ENCODE data around the gene OR4E1.
"Not testable (repeated sequence)": the region's sequence is repeated elsewhere in the genome, so short reads cannot be mapped to it uniquely, and the experiment has no call there.

The OR4E1 gene

DNA sequence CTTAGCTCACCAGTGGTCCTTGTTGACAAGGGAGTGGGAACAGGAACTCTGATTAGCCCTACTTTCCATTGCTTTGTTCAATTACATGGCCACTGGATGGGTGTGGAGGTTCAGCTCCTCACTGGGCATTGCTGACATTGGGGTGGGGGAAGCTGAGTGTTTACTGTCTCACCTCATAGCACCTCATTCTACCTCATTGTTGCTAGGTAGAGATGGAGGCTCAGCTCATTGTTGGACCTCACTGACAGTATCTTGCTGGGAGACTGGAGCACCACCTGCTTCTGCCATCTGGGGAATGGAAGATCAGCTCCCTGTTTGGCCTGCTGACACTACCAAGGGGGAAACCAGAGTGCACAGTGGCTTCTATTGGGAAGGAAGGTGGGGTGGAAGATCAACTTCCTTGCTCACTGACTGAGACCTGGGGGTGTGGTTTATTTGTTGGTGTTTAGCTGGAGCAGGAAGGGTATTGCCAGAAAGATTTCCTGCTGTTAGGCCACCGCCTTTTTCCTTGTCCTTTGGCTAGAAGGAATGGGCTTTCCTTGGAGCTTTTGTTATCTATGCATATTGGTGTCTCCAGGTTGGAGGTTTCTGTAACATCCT, 21.3 kb downstream of the OR4E1 start:
- DNase-seq = no peak

DNA sequence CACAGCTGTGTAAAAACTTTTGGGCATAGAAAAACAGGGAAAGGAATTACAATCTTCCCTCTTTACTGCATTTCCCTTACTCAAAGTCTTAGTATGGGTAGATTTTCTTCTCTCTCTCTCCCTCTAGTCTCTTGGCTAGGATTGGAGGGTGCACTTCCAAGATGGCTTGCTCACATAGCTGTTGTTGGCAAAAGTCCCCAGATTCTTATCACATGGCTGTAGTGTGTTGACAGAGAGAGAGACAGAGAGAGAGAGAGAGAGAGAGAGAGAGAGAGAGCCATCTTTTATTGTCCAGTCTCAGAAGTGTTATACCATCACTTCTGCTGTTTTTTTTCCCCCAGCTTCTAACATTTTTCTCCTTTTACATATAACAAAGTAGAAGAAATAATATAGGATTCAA, 26.2 kb downstream of the OR4E1 start:
- DNase-seq = no peak

DNA sequence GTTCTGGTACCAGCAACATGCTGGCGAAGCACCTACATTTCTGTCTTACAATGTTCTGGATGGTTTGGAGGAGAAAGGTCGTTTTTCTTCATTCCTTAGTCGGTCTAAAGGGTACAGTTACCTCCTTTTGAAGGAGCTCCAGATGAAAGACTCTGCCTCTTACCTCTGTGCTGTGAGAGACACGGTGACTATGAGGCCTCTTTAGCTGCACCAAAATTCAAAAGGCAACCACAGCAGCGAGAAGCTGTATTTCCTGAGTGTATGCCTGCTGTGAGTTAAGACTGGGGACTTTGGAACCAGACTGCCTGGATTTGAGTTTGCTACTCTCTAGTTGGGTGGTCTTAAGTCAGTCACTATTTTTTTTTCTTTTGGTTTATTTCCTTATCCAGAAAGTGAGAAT, 30.2 kb downstream of the OR4E1 start:
- no peak for DNase-seq

DNA sequence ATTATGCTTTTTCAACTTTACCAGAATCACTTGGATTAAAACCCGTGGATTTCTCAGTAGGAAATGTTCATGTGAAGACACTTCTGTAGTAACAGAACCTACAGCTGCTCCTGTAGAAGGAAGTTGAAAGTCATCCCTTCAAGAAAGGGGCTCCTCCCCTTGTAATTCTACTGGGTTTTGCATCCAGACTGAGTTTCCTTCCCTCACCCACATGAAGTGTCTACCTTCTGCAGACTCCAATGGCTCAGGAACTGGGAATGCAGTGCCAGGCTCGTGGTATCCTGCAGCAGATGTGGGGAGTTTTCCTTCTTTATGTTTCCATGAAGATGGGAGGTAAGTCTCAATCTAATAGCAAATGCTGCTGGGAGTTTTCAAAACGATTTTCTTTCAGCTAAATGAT, 30.9 kb downstream of the OR4E1 start:
- no peak for DNase-seq

DNA sequence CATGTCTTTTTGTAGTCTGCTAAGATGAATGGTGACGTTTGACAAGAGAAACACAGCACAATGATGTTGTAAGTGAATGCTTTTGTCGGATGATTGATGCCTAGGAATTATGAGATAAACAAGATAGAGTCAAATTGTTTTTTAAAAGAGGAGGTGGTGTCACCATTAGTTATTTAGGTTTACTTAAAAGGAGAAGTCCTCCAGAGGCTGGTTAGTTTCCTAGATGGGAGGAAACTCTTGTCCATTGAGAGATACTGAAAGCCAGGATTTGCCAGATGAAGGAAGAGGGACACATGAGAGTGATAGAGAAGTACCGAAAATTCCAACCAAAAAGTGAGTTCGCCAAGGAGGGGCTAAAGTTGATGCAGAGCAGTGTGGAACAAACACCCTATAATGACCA, 38.8 kb downstream of the OR4E1 start, which contains the start of gene OR10G2:
OR10G2 (minus strand) TSS at position 101 of the 400 bp plus-strand sequence; CDS start at position 3, 98 bp downstream.
- DNase-seq = no peak

DNA sequence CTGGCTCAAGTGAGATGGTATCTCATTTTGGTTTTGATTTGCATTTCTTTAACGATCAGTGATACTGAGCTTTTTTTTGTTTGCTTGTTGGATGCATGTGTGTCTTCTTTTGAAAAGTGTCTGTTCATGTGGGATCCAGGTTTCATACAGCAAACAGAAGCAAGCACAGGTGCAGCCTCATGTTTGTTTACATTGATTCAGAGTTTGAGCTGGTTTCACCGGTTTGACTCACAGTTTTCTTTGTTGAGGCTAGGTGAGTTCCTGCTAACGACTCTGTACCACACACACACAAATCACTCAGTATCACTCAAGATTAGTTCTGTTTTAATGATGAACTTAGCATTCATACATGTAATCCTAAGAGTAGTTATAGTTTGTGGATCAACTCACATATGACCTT, 42.5 kb downstream of the OR4E1 start:
- no peak for DNase-seq

DNA sequence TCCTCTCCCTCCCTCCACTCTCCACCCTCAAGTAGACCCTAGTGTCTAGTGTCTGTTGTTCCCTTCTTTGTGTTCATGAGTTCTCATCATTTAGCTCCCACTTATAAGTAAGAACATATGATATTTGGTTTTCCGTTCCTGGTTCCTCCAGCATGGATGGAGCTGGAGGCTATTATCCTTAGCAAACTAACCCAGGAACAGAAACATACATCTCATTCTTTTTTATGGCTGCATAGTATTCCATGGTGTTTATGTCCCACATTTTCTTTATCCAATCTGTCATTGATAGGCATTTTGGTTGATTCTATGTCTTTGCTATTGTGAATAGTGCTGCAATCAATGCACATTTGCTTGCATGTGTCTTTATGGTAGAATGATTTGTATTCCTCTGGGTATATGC, 43.1 kb downstream of the OR4E1 start:
- DNase-seq = not testable (repeated sequence)

DNA sequence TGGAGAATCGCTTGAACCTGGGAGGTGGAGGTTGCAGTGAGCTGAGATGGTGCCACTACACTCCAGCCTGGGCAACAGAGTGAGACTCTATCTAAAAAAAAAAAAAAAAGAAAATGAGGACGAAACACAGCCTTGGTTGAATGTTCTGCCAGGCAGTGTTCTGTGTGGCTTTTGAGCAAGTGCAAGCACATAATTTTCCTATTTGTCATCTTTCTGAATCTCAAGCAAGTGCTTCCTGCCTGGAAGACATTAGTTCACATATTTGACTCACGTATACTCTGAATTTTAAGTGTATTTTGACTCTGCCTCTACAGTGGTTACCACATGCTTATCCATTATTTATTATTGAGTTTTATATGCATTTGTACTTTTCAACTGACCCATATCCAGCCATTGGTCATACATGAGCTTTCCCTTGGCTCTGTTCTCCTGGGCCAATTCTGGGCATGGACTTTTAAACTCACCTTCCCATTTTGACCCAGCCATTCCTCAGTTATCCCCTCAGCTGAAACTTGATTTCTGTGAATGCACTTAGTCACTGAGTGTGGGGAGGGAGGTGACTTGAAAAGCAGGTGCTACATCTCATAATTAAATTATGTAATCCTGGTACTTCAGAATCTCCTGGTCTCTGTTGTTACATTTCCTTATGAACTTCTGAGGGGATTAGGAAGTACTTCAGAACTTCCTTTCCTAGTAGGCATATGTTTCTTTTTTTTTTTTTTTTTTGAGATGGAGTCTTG, 47.0 kb downstream of the OR4E1 start:
- DNase-seq = no peak

Measured in NCI-H524 treated with DMSO at 0.1 percent for 48 hours (cell line).